SK-N-SH treated with all-trans-retinoic acid at 6 μM for 48 hours (cell line): ENCODE data around the gene COL4A1.

ENCODE experiments used
- ATAC-seq: fragments of 200-7000 bp; cut with Tn5 transposase; 3 replicates; pipeline ENCODE4 v1.9.1; 2020; ENCODE audit warnings: mild to moderate bottlenecking, moderate library complexity
- ARNTL ChIP-seq: fragments of 450-650 bp; formaldehyde crosslinking; IDR thresholded peaks from 2 replicates; pipeline ENCODE4 v1.5.0; 2020; ENCODE audit warnings: low read depth, mild to moderate bottlenecking, moderate library complexity, borderline replicate concordance
- BACH2 ChIP-seq: fragments of 250-450 bp; sonication (Bioruptor Pico); IDR thresholded peaks from 2 replicates; pipeline ENCODE4 v1.9.0; 2021; ENCODE audit warnings: mild to moderate bottlenecking, borderline replicate concordance
- CREB5 ChIP-seq: fragments of 250-450 bp; sonication (Bioruptor Pico); IDR thresholded peaks from 2 replicates; pipeline ENCODE4 v1.5.1; 2020; ENCODE audit warnings: low read depth, mild to moderate bottlenecking, moderate library complexity
- CSDC2 ChIP-seq: fragments of 250-450 bp; sonication (Bioruptor Pico); IDR thresholded peaks from 2 replicates; pipeline ENCODE4 v1.5.0; 2020; ENCODE audit warnings: mild to moderate bottlenecking, moderate library complexity
- CSRNP3 ChIP-seq: fragments of 250-450 bp; sonication (Bioruptor Pico); IDR thresholded peaks from 2 replicates; pipeline ENCODE4 v1.5.1; 2021; ENCODE audit warnings: mild to moderate bottlenecking, moderate library complexity
- ESRRG ChIP-seq: fragments of 250-450 bp; sonication (Bioruptor Pico); IDR thresholded peaks from 2 replicates; pipeline ENCODE4 v1.6.1; 2021; ENCODE audit warnings: mild to moderate bottlenecking
- GLIS3 ChIP-seq: fragments of 250-450 bp; sonication (Bioruptor Pico); IDR thresholded peaks from 2 replicates; pipeline ENCODE4 v1.5.0; 2020; ENCODE audit warnings: mild to moderate bottlenecking, moderate library complexity
- ISL1 ChIP-seq: fragments of 250-450 bp; sonication (Bioruptor Pico); IDR thresholded peaks from 2 replicates; pipeline ENCODE4 v2.1.2; 2022; ENCODE audit warnings: mild to moderate bottlenecking, moderate library complexity
- OSR1 ChIP-seq: fragments of 250-450 bp; sonication (Bioruptor Pico); IDR thresholded peaks from 2 replicates; pipeline ENCODE4 v1.8.0; 2022; ENCODE audit warnings: moderate library complexity, mild to moderate bottlenecking, inconsistent platforms
- PATZ1 ChIP-seq: fragments of 250-450 bp; sonication (Bioruptor Pico); IDR thresholded peaks from 2 replicates; pipeline ENCODE4 v1.8.0; 2020; ENCODE audit warnings: mild to moderate bottlenecking, moderate library complexity, borderline replicate concordance
- POU6F1 ChIP-seq: fragments of 250-450 bp; sonication (Bioruptor Pico); IDR thresholded peaks from 2 replicates; pipeline ENCODE4 v1.8.0; 2021; ENCODE audit warnings: low read depth, mild to moderate bottlenecking, moderate library complexity, borderline replicate concordance
- RARB ChIP-seq: fragments of 250-450 bp; sonication (Bioruptor Pico); IDR thresholded peaks from 2 replicates; pipeline ENCODE4 v1.8.0; 2021; ENCODE audit warnings: mild to moderate bottlenecking, moderate library complexity
- SNAI2 ChIP-seq: fragments of 250-450 bp; sonication (Bioruptor Pico); IDR thresholded peaks from 2 replicates; pipeline ENCODE4 v1.5.0; 2020; ENCODE audit warnings: mild to moderate bottlenecking, moderate library complexity
- TCF4 ChIP-seq: fragments of 250-450 bp; sonication (Bioruptor Pico); IDR thresholded peaks from 2 replicates; pipeline ENCODE4 v1.8.0; 2021; ENCODE audit warnings: mild to moderate bottlenecking, moderate library complexity, borderline replicate concordance
- TOX ChIP-seq: fragments of 250-450 bp; sonication (Bioruptor Pico); IDR thresholded peaks from 2 replicates; pipeline ENCODE4 v1.8.0; 2021; ENCODE audit warnings: mild to moderate bottlenecking, moderate library complexity, borderline replicate concordance
- TSHZ2 ChIP-seq: fragments of 250-450 bp; sonication (Bioruptor Pico); IDR thresholded peaks from 2 replicates; pipeline ENCODE4 v1.5.0; 2020; ENCODE audit warnings: mild to moderate bottlenecking, moderate library complexity
- ZC3H10 ChIP-seq: fragments of 250-450 bp; sonication (Bioruptor Pico); IDR thresholded peaks from 2 replicates; pipeline ENCODE4 v1.5.1; 2021; ENCODE audit warnings: mild to moderate bottlenecking, moderate library complexity
- ZFP3 ChIP-seq: fragments of 250-450 bp; sonication (Bioruptor Pico); IDR thresholded peaks from 2 replicates; pipeline ENCODE4 v1.5.0; 2020; ENCODE audit warnings: mild to moderate bottlenecking, moderate library complexity
- ZNF565 ChIP-seq: fragments of 450-650 bp; formaldehyde crosslinking; conservative IDR thresholded peaks from 2 replicates; pipeline ENCODE4 v1.5.0; 2020; ENCODE audit warnings: low read depth, mild to moderate bottlenecking, moderate library complexity
- ZNF70 ChIP-seq: fragments of 450-650 bp; formaldehyde crosslinking; IDR thresholded peaks from 2 replicates; pipeline ENCODE4 v1.5.0; 2020; ENCODE audit warnings: mild to moderate bottlenecking, moderate library complexity
- ZNF8 ChIP-seq: fragments of 450-650 bp; formaldehyde crosslinking; IDR thresholded peaks from 2 replicates; pipeline ENCODE4 v1.5.0; 2020; ENCODE audit warnings: mild to moderate bottlenecking, moderate library complexity

COL4A1 gene

GRCh38 chr13:110269509-110270185, 37.3 kb downstream of the COL4A1 start:
- ATAC-seq, result no peak
- TF ChIP-seq GLIS3, result no peak
- no peak for TF ChIP-seq CREB5 (CRISPR knock-in tag)
- no peak for TF ChIP-seq ZFP3
- no peak for TF ChIP-seq ZC3H10 (CRISPR knock-in tag)
- TF ChIP-seq ZNF70 (CRISPR knock-in tag), result no peak
- no peak for TF ChIP-seq ISL1
- TF ChIP-seq OSR1 (CRISPR knock-in tag), result no peak
- TF ChIP-seq SNAI2 (CRISPR knock-in tag), result no peak
- TF ChIP-seq, all 23 proteins: peak for 0

GRCh38 chr13:110268576-110269185, 38.3 kb downstream of the COL4A1 start:
- TF ChIP-seq ZFP3 (no peak), CSRNP3 (CRISPR knock-in tag) (no peak), PATZ1 (CRISPR knock-in tag) (no peak), ZNF565 (CRISPR knock-in tag) (no peak), ISL1 (no peak), CSDC2 (CRISPR knock-in tag) (no peak), TSHZ2 (no peak), OSR1 (CRISPR knock-in tag) (no peak), BACH2 (no peak), RARB (CRISPR knock-in tag) (no peak), TCF4 (CRISPR knock-in tag) (no peak), ESRRG (CRISPR knock-in tag) (no peak)
- TF ChIP-seq, all 23 proteins: peak for 0
- ATAC-seq, result no peak

GRCh38 chr13:110268061-110268460, 38.9 kb downstream of the COL4A1 start:
- no peak for ATAC-seq
- TF ChIP-seq TSHZ2 (no peak), ZNF8 (CRISPR knock-in tag) (no peak), POU6F1 (CRISPR knock-in tag) (no peak), ZFP3 (no peak), CSRNP3 (CRISPR knock-in tag) (no peak), ZNF565 (CRISPR knock-in tag) (no peak), ZC3H10 (CRISPR knock-in tag) (no peak), ESRRG (CRISPR knock-in tag) (no peak), ARNTL (CRISPR knock-in tag) (no peak), TCF4 (CRISPR knock-in tag) (no peak), GLIS3 (no peak), CSDC2 (CRISPR knock-in tag) (no peak), TOX (no peak), ISL1 (no peak), ZNF70 (CRISPR knock-in tag) (no peak)
